ENCODE results near the gene SNAPC2.
"Not testable (repeated sequence)": the region's sequence is repeated elsewhere in the genome, so short reads cannot be mapped to it uniquely, and the experiment has no call there.

The SNAPC2 gene

GRCh38 chr19:7923295-7924191, 3.4 kb downstream of the SNAPC2 start:
- DNase-seq = no peak

- DNase-seq = no peak
Measured at GRCh38 chr19:7924241-7924640, 4.1 kb downstream of the SNAPC2 start.

- DNase-seq = no peak
Measured at GRCh38 chr19:7924651-7925170, 4.6 kb downstream of the SNAPC2 start.

GRCh38 chr19:7925171-7925851, 5.2 kb downstream of the SNAPC2 start:
- no peak for DNase-seq

GRCh38 chr19:7926021-7926726, 6.0 kb downstream of the SNAPC2 start, which contains the start of gene CTXN1:
TSS of gene CTXN1 (minus strand) at chr19:7926135. CDS start at chr19:7925538, 597 bp downstream.
- DNase-seq = no peak

- no peak for DNase-seq
Measured at GRCh38 chr19:7926727-7927604, 6.8 kb downstream of the SNAPC2 start.

GRCh38 chr19:7927605-7928333, 7.6 kb downstream of the SNAPC2 start:
- DNase-seq = no peak

- DNase-seq = no peak
Measured at GRCh38 chr19:7928334-7928706, 8.2 kb downstream of the SNAPC2 start.

GRCh38 chr19:7928741-7929701, 8.9 kb downstream of the SNAPC2 start:
- no peak for DNase-seq

GRCh38 chr19:7930030-7930429, 9.9 kb downstream of the SNAPC2 start:
- not testable (repeated sequence) for DNase-seq

GRCh38 chr19:7930765-7931164, 10.6 kb downstream of the SNAPC2 start:
- no peak for DNase-seq

- DNase-seq = no peak
Measured at GRCh38 chr19:7931221-7932061, 11.3 kb downstream of the SNAPC2 start.

GRCh38 chr19:7932276-7932929, 12.3 kb downstream of the SNAPC2 start:
- DNase-seq = no peak

- DNase-seq = no peak
Measured at GRCh38 chr19:7932930-7933300, 12.8 kb downstream of the SNAPC2 start.

GRCh38 chr19:7933411-7933810, 13.3 kb downstream of the SNAPC2 start:
- no peak for DNase-seq

GRCh38 chr19:7933828-7934725, 13.9 kb downstream of the SNAPC2 start:
- DNase-seq = no peak

- no peak for DNase-seq
Measured at GRCh38 chr19:7934766-7935165, 14.6 kb downstream of the SNAPC2 start.

- DNase-seq = no peak
Measured at GRCh38 chr19:7940841-7941240, 20.7 kb downstream of the SNAPC2 start.

Measured in DMS79 (cell line).